ENCODE data around the gene PGAP3.
A peak's percentile ranks its signal among the peaks of the same experiment; 100 is the strongest.

PGAP3 gene

GRCh38 chr17:39633570-39634183 is 54.2 kb downstream of the PGAP3 start:
- DNase-seq: no peak

GRCh38 chr17:39632153-39632941 is 55.5 kb downstream of the PGAP3 start:
- no peak for DNase-seq

- DNase-seq: no peak
These were observed 56.5 kb downstream of the PGAP3 start for GRCh38 chr17:39631403-39631802.

GRCh38 chr17:39629898-39630297 is 58.0 kb downstream of the PGAP3 start:
- no peak for DNase-seq

- DNase-seq: no peak
These were observed 58.4 kb downstream of the PGAP3 start for GRCh38 chr17:39629494-39629880.

GRCh38 chr17:39628655-39629493 is 59.0 kb downstream of the PGAP3 start:
- no peak for DNase-seq

GRCh38 chr17:39627712-39628516 is 59.9 kb downstream of the PGAP3 start:
- no peak for DNase-seq

GRCh38 chr17:39627047-39627711 is 60.7 kb downstream of the PGAP3 start:
- no peak for DNase-seq

- no peak for DNase-seq
These were observed 61.4 kb downstream of the PGAP3 start, which contains the start of gene PPP1R1B for GRCh38 chr17:39626171-39627046. PPP1R1B (plus strand) TSS chr17:39626952; CDS start chr17:39627393, 441 bp downstream.

GRCh38 chr17:39625198-39625785 is 62.6 kb downstream of the PGAP3 start:
- no peak for DNase-seq

GRCh38 chr17:39624313-39624712 is 63.5 kb downstream of the PGAP3 start:
- no peak for DNase-seq

- peak; percentile 44 for DNase-seq
These were observed 64.4 kb downstream of the PGAP3 start for GRCh38 chr17:39623356-39623950.

GRCh38 chr17:39622380-39623006 is 65.4 kb downstream of the PGAP3 start:
- DNase-seq: no peak

GRCh38 chr17:39621523-39622379 is 66.1 kb downstream of the PGAP3 start:
- peak; percentile 54 for DNase-seq

Measured in NCI-H226 (cell line).